Stimulated activated CD4-positive, alpha-beta T cell treated with anti-CD3 and anti-CD28 coated beads, Interleukin-1b, Interleukin-23, amount 100 ng/mL, for 48 hours (primary cell): ENCODE results near the gene KANK3.
"Not testable (repeated sequence)": the region's sequence is repeated elsewhere in the genome, so short reads cannot be mapped to it uniquely, and the experiment has no call there.

Experiments
- DNase-seq: peaks from one replicate; pipeline ENCODE4 v3.0.0-alpha.2; 2020

Gene KANK3

GRCh38 chr19:8314981-8315640 lies 28.0 kb downstream of the KANK3 start:
- not testable (repeated sequence) for DNase-seq

GRCh38 chr19:8311461-8312260 lies 31.4 kb downstream of the KANK3 start:
- DNase-seq, result no peak

- DNase-seq, result no peak
These were observed 32.6 kb downstream of the KANK3 start for GRCh38 chr19:8310342-8311055.

GRCh38 chr19:8308891-8309291 lies 34.2 kb downstream of the KANK3 start:
- no peak for DNase-seq

- DNase-seq, result peak; percentile 89
These were observed 34.8 kb downstream of the KANK3 start, which contains the start of gene CD320 for GRCh38 chr19:8307965-8308866. CD320 (minus strand) TSS chr19:8308358; CDS start chr19:8308290, 68 bp downstream.

GRCh38 chr19:8307400-8307964 lies 35.6 kb downstream of the KANK3 start:
- no peak for DNase-seq

GRCh38 chr19:8306235-8307054 lies 36.6 kb downstream of the KANK3 start:
- no peak for DNase-seq

- no peak for DNase-seq
These were observed 37.3 kb downstream of the KANK3 start for GRCh38 chr19:8305798-8306197.

GRCh38 chr19:8304841-8305621 lies 38.0 kb downstream of the KANK3 start:
- peak; percentile 35 for DNase-seq

GRCh38 chr19:8302734-8303133 lies 40.3 kb downstream of the KANK3 start:
- no peak for DNase-seq

- DNase-seq, result no peak
These were observed 40.7 kb downstream of the KANK3 start for GRCh38 chr19:8302357-8302691.

GRCh38 chr19:8291337-8291736 lies 51.7 kb downstream of the KANK3 start:
- DNase-seq, result not testable (repeated sequence)

- not testable (repeated sequence) for DNase-seq
These were observed 66.6 kb downstream of the KANK3 start for GRCh38 chr19:8276508-8276907.
